HG03025 (cell line): ENCODE measurements around the gene ERVH48-1.
"Not testable (repeated sequence)": the region's sequence is repeated elsewhere in the genome, so short reads cannot be mapped to it uniquely, and the experiment has no call there.

Source experiments
- ATAC-seq: cut with Tn5 transposase; IDR thresholded peaks from one replicate; pipeline ENCODE4 v1.9.1; 2021; ENCODE audit warnings: mild to moderate bottlenecking, moderate library complexity; ENCODE audit not compliant: unreplicated experiment, low FRiP score

ERVH48-1 gene

DNA sequence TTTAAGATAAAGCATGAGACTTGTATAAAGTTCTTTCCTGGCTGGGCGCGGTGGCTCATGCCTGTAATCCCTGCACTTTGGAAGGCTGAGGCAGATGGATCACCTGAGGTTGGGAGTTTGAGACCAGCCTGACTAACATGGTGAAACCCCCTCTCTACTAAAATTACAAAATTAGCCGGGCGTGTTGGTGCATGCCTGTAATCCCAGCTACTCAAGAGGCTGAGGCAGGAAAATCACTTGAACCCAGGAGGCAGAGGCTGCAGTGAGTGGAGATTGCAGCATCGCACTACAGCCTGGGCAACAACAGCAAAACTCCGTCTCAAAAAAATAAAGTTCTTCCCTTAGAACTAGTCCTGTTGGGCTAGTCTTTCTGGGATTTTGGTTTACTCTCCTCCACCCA is 13.5 kb downstream of the ERVH48-1 start:
- not testable (repeated sequence) for ATAC-seq

DNA sequence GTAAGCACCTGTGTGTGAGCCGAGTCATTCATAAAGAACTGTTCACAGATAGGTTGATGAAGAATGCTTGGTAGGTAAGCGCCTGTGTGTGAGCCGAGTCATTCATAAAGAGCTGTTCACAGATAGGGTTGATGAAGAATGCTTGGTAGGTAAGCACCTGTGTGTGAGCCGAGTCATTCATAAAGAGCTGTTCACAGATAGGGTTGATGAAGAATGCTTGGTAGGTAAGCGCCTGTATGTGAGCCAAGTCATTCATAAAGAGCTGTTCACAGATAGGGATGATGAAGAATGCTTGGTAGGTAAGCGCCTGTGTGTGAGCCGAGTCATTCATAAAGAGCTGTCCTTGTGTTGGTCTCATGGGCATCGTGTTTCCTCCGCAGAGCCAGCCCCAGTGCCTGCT is 16.9 kb downstream of the ERVH48-1 start:
- ATAC-seq: not testable (repeated sequence)

DNA sequence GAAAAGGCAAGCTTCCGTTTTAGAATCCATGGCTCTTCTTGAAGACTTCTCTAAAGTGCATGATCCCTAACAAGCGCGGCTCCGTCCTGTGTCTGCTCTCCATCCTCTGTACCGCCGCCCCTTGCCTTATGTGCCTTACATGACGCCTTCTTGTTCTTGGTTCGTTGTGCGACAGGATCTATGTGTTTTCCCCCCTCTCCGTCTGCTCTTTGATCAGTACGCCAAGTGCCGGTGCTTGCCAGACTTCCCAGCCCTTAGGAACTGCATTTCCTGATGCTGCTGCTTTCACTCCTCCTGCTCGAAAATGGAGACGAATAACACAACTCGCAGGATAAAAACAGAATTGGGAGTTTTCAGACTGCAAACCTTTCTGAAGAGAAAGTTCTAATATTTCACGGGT is 19.2 kb downstream of the ERVH48-1 start:
- no peak for ATAC-seq

- ATAC-seq: no peak
These were observed 20.2 kb downstream of the ERVH48-1 start for GRCh38 chr21:42905195-42905594.

GRCh38 chr21:42903817-42904216 is 21.6 kb downstream of the ERVH48-1 start:
- no peak for ATAC-seq

GRCh38 chr21:42900446-42900845 is 25.0 kb downstream of the ERVH48-1 start:
- no peak for ATAC-seq

DNA sequence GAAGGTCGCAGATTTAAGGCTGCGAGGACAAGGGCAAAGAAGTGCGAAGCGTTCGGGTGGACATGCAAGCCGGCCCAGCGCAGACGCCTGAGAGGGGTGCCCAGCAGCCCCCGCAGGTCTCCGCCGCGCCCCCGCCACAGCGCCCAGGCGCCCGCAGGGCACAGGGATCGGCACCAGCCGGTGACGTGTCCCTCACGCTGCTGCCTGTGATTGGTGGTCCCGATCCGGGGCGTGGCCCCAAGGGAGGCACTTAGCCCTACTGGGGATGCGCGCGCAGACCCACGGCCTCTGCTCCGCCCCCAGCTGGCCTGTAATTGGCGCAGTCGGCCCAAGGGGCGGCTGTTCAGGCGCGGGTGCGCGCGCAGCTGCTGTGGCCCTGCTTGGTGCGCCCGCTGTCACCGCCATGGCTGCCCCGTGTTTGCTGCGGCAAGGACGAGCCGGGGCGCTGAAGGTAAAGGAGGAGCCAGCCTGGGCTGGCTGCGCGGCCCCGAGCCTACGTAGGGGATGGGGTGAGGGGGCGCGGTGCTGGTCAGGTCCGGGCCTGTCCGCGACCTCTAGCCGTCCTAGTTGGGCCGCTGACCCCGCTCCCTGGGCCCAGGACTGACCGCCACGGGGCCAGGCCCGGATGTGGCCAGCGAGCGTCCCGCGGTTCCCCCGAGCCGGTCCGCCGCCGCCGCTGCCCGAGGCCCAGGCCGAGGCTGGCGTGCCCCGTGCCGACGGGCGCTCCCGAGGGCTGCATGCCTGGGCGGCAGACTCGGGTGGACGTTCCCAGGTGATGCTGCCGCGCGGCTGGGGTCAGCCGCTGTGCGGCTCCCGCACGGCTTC is 32.3 kb downstream of the ERVH48-1 start, which contains the start of gene NDUFV3:
Gene NDUFV3, plus strand, starts transcription at position 379 of the 825 bp plus-strand sequence. Its CDS starts 25 bp downstream, at position 404.
- peak; percentile 85 for ATAC-seq

GRCh38 chr21:42892582-42892930 is 32.9 kb downstream of the ERVH48-1 start:
- ATAC-seq: no peak

GRCh38 chr21:42887326-42887725 is 38.1 kb downstream of the ERVH48-1 start:
- no peak for ATAC-seq

DNA sequence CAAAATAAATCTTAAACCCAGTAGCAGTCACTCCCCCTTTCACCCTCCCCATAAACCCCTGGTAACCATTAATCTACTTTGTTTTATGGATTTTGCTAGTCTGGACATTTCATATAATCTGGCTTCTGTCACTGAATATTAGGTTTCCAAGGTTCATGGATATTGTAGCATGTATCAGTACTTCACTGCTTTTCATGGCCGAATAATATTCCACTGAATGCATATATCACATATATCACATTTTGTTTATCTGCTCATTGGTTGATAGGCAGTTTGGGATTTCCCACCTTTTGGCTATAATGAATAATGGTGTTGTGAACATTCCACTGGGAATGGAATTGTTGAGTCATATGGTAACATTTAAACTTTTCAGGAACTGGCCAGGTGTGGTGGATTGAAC is 41.5 kb downstream of the ERVH48-1 start:
- ATAC-seq: no peak

DNA sequence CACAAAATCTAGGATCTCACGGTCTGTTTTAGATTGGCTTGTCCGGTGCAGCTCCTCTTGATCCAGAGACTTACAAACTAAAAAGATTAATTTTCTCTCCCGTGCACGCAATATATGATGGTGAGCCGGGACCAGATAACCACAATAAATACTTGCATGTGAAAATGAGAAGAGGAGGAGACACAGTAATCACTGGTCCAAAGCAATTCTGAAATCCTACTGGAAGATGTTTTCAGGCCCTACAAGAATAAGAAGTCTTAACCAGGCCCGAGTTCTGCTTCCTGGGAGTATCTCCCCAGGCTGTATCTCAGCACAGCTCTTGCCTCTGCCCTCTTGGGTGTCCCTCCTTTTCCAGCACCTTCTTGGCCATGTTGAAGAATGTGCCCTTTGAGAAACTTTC is 45.1 kb downstream of the ERVH48-1 start:
- no peak for ATAC-seq

- peak; percentile 94 for ATAC-seq
These were observed 46.2 kb downstream of the ERVH48-1 start, which contains the start of gene WDR4 for GRCh38 chr21:42878993-42879787. TSS of gene WDR4 (minus strand) at chr21:42879539. CDS start at chr21:42879495, 44 bp downstream.

- ATAC-seq: peak; percentile 17
These were observed 46.8 kb downstream of the ERVH48-1 start for GRCh38 chr21:42878678-42878992.

- not testable (repeated sequence) for ATAC-seq
These were observed 49.6 kb downstream of the ERVH48-1 start for GRCh38 chr21:42875811-42876210.

DNA sequence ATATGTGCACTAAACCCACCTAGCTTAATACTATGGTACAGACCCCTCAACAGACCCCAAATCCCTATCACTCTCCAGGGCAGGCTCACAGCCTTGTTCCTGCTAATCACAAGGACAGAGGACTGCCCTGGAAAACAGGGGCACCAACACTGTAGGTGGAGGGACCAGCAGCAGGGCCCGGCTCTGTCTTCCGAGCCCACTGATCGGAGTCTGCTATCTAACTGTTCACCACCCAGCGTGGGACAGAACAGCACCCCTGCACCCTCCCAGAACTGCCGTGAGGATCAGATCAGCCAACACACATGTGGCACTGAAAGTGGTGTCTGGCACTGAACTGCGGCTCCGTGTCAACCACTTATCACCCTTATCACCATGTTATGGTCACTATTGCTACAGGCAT is 52.3 kb downstream of the ERVH48-1 start:
- ATAC-seq: no peak

DNA sequence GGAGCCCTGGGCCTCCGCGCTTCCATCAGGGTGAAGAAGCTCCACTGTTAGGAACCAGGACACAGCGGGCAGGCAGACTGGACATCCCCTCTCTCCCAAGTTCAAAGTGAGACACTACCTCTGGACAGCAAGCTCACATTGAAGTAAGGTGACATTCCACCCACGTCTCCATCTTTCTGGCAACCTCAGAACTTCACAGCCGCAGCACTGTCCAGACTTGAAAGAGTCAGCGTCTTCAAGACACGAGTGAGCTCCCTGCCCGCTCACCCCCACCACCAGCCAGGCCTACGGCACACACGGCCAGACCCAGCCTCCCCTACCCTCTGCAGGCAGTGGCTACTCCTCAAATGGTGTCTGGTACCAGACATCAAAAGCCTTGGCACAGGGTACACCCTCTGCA is 57.2 kb downstream of the ERVH48-1 start:
- ATAC-seq: no peak
